22Rv1 (cell line): Measurements from ENCODE around the gene SPAG7.

Experiments
- CTCF ChIP-seq: fragments of 450-650 bp; IDR thresholded peaks from 2 replicates; pipeline ENCODE4 v1.5.1; 2017; ENCODE audit warnings: mild to moderate bottlenecking
- ZFX ChIP-seq: fragments of 450-650 bp; IDR thresholded peaks from 2 replicates; pipeline ENCODE4 v1.6.1; 2017; ENCODE audit warnings: antibody characterized with exemption, borderline replicate concordance

GRCh38 chr17:4942760-4943508 is 24.7 kb downstream of the SPAG7 start:
- TF ChIP-seq CTCF (no peak), ZFX (no peak)
